H1 (cell line): ENCODE measurements around the gene ADCY3. TPM values are rescaled to one million over a fixed set of nuclear protein-coding genes. Genes with fewer than 3 reads are reported as not detected.

Experiments
- CEBPB ChIP-seq: IDR thresholded peaks from 2 replicates; pipeline ENCODE4 v1.6.1; 2012; ENCODE audit warnings: low read depth, low read length
- HDAC2 ChIP-seq, 2 experiments: fragments of 300-600 bp in 1 of 2; sonication (generic) in 1 of 2; IDR thresholded peaks; 2 replicates each; pipeline ENCODE4 v1.6.1; 2011 to 2012; ENCODE audit warnings: low read depth in 2 of 2, low read length in 2 of 2, mild to moderate bottlenecking in 2 of 2, moderate library complexity in 2 of 2, borderline replicate concordance in 1 of 2, inconsistent platforms in 1 of 2
- JUN ChIP-seq: IDR thresholded peaks from 2 replicates; pipeline ENCODE4 v1.6.1; 2011; ENCODE audit warnings: low read depth, mild to moderate bottlenecking, improper control_type of control experiment, low read length
- POLR2A ChIP-seq, 2 experiments: IDR thresholded peaks; 1 replicate in 1 of 2; 2 replicates in 1 of 2; pipeline ENCODE4 v1.6.1; 2011; ENCODE audit warnings: low read depth in 2 of 2, low read length in 2 of 2, mild to moderate bottlenecking in 2 of 2; ENCODE audit errors: control extremely low read depth in 1 of 2
- SP1 ChIP-seq: IDR thresholded peaks from 2 replicates; pipeline ENCODE4 v1.6.1; 2011; ENCODE audit warnings: low read depth, low read length
- TCF12 ChIP-seq: IDR thresholded peaks from 2 replicates; pipeline ENCODE4 v1.6.1; 2011; ENCODE audit warnings: low read depth, mild to moderate bottlenecking, low read length
- YY1 ChIP-seq: IDR thresholded peaks from 2 replicates; pipeline ENCODE4 v1.6.1; 2011; ENCODE audit warnings: low read depth, mild to moderate bottlenecking, low read length
- polyA plus RNA-seq, 7 experiments: library from polyadenylated mRNA; depleted of rRNA in 3 of 7; stranded (reverse) in 5 of 7; unstranded in 2 of 7; fragments of >200 nt in 5 of 7; fragments of 200-250 nt in 2 of 7; gene quantifications; 1 replicate in 5 of 7; 2 replicates in 1 of 7; 4 replicates in 1 of 7; pipeline versions ENCODE4 v1.2.1 to v1.2.3, GENCODE V29; 2011 to 2013; ENCODE audit warnings: missing spikeins in 2 of 7, mixed read lengths in 2 of 7
- total RNA-seq: library from RNA; stranded (reverse); fragmentation: NEBNext Ultra II Directional; extraction: Animal tissue kit (Norgen Biotek cat#: 25700); gene quantifications from 2 replicates; pipeline ENCODE4 v1.2.1, GENCODE V29; 2021

Gene ADCY3
- total and polyA plus RNA-seq, 2 of the 8 experiments (the other 6 are each of a cell fraction or from before 2014, with no cell fraction given) = 45.1 to 52.9 TPM

DNA sequence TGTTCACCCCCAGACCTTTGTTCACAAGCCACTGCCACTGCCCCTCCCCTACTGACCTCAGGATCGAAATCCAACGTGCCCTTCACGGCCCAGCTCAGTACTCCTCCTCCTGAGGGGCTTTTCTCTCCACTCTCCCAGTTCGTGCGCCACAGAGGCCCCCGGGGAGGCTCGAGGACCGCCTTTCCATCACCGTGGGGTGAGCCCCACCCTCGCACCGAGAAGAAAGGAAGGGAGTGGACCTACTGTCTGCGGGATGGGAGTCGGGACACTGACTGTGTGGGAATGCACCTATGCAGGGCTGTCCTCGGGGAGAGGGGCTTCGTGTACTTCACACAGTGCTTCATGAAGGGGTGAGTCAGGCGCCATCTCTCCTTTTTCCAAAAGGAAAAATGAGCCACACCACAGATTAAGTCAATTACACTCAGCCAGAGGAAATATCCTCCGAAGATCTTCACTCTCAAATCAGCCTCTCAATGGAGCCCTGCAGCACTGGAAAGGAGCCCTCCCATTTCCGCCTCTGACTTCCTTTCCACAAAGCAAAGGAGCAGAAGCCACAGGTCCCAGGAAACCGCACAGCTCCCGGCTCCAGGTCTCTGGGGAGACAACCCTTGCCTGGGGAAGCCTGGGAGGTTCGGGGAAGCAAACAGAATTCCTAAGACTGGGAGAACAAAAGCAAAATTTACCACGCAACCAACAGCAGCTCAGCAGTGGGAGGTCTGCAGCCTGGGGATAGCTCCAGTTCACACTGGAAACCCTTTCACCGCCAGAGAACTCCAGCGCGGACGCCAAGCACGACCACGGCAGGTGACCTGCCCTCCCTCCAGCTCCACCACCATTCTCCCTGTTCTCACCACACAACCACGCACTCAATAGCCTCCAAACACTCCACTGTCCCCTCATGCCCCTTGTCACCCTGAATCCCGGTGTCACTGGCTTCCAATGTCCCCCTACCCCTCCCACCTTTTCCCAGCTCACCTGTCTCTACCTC, 21.6 kb downstream of the ADCY3 start (continued):
- TF ChIP-seq SP1 (no peak), CEBPB (no peak), POLR2A (IDR thresholded peaks at IDR 0.05; ENCODE audit: control extremely low read depth in 1 of 2, low read depth in 2 of 2, low read length in 2 of 2) (no peak), JUN (no peak), TCF12 (no peak), YY1 (no peak), HDAC2 (IDR thresholded peaks at IDR 0.05; ENCODE audit: borderline replicate concordance in 1 of 2, low read depth in 2 of 2, low read length in 2 of 2) (no peak)
